ENCODE measurements around the gene APLP2. TPM values are rescaled to one million over a fixed set of nuclear protein-coding genes. Genes with fewer than 3 reads are reported as not detected.
A peak's percentile ranks its signal among the peaks of the same experiment; 100 is the strongest.
"Not testable (repeated sequence)": the region's sequence is repeated elsewhere in the genome, so short reads cannot be mapped to it uniquely, and the experiment has no call there.

The APLP2 gene
- total RNA-seq, 1 experiment from 2014 or later, result 447 TPM

GRCh38 chr11:130167146-130167545 lies 97.5 kb downstream of the APLP2 start:
- no peaks in the 10 kb centered on the region for H3K27me3 Mint-ChIP-seq (ENCODE audit: unreplicated experiment)
- CTCF ChIA-PET, result interaction anchor here (0.5 kb wide), 1 partner anchor 40 kb away, joined by 3 read pairs; no protein-coding TSS in a partner anchor
- no peak overlapping the region for H3K27ac Mint-ChIP-seq (ENCODE audit: unreplicated experiment)
- peaks cover 28% of the 10 kb centered on the region for H3K36me3 Mint-ChIP-seq (ENCODE audit: insufficient read depth, unreplicated experiment)
- H3K4me1 Mint-ChIP-seq (ENCODE audit: low read depth, unreplicated experiment), result peaks cover 73% of the 10 kb centered on the region
- BruUV-seq (replicated peaks), result no TSS peak
- H3K4me3 Mint-ChIP-seq (ENCODE audit: low read depth, unreplicated experiment), result no peak overlapping the region
- no peak for DNase-seq
- intact Hi-C loops (cut with micrococcal nuclease; ENCODE audit: unreplicated experiment), result no loop called here
- TF ChIP-seq CTCF (IDR thresholded peaks at IDR 0.05; ENCODE audit: unreplicated experiment), result no peak
- H3K9me3 Mint-ChIP-seq (ENCODE audit: low read depth, unreplicated experiment), result no peaks in the 10 kb centered on the region

- Mint-ChIP-seq H3K9me3 (ENCODE audit: low read depth, unreplicated experiment) (no peaks in the 10 kb centered on the region), H3K4me1 (ENCODE audit: low read depth, unreplicated experiment) (peaks cover 63% of the 10 kb centered on the region), H3K27me3 (ENCODE audit: unreplicated experiment) (no peaks in the 10 kb centered on the region), H3K36me3 (ENCODE audit: insufficient read depth, unreplicated experiment) (peaks cover 18% of the 10 kb centered on the region), H3K4me3 (ENCODE audit: low read depth, unreplicated experiment) (no peak overlapping the region), H3K27ac (ENCODE audit: unreplicated experiment) (peak overlapping the region; percentile 28)
- intact Hi-C loops (cut with micrococcal nuclease; ENCODE audit: unreplicated experiment), result no loop called here
- BruUV-seq (replicated peaks), result no TSS peak
- TF ChIP-seq CTCF (IDR thresholded peaks at IDR 0.05; ENCODE audit: unreplicated experiment), result no peak
- DNase-seq, result no peak
- CTCF ChIA-PET, result no interaction called here
Measured at GRCh38 chr11:130168105-130168504, 98.4 kb downstream of the APLP2 start.

- H3K36me3 Mint-ChIP-seq (ENCODE audit: insufficient read depth, unreplicated experiment), result peaks cover 10% of the 10 kb centered on the region
- no peak overlapping the region for H3K27ac Mint-ChIP-seq (ENCODE audit: unreplicated experiment)
- no peak for TF ChIP-seq CTCF (IDR thresholded peaks at IDR 0.05; ENCODE audit: unreplicated experiment)
- peaks cover 61% of the 10 kb centered on the region for H3K4me1 Mint-ChIP-seq (ENCODE audit: low read depth, unreplicated experiment)
- no peaks in the 10 kb centered on the region for H3K27me3 Mint-ChIP-seq (ENCODE audit: unreplicated experiment)
- CTCF ChIA-PET, result no interaction called here
- no peaks in the 10 kb centered on the region for H3K9me3 Mint-ChIP-seq (ENCODE audit: low read depth, unreplicated experiment)
- BruUV-seq (replicated peaks), result no TSS peak
- no peak overlapping the region for H3K4me3 Mint-ChIP-seq (ENCODE audit: low read depth, unreplicated experiment)
- no peak for DNase-seq
- intact Hi-C loops (cut with micrococcal nuclease; ENCODE audit: unreplicated experiment), result no loop called here
Measured at GRCh38 chr11:130170345-130170744, 100.7 kb downstream of the APLP2 start.

GRCh38 chr11:130171534-130171933 lies 101.8 kb downstream of the APLP2 start:
- Mint-ChIP-seq H3K4me1 (ENCODE audit: low read depth, unreplicated experiment) (peaks cover 53% of the 10 kb centered on the region), H3K4me3 (ENCODE audit: low read depth, unreplicated experiment) (no peak overlapping the region), H3K9me3 (ENCODE audit: low read depth, unreplicated experiment) (no peaks in the 10 kb centered on the region), H3K36me3 (ENCODE audit: insufficient read depth, unreplicated experiment) (peaks cover 6% of the 10 kb centered on the region), H3K27me3 (ENCODE audit: unreplicated experiment) (no peaks in the 10 kb centered on the region), H3K27ac (ENCODE audit: unreplicated experiment) (no peak overlapping the region)
- BruUV-seq (replicated peaks), result no TSS peak
- intact Hi-C loops (cut with micrococcal nuclease; ENCODE audit: unreplicated experiment), result no loop called here
- TF ChIP-seq CTCF (IDR thresholded peaks at IDR 0.05; ENCODE audit: unreplicated experiment), result no peak
- DNase-seq, result no peak
- CTCF ChIA-PET, result no interaction called here

GRCh38 chr11:130172001-130172400 lies 102.3 kb downstream of the APLP2 start:
- CTCF ChIA-PET; H3K36me3 Mint-ChIP-seq (ENCODE audit: insufficient read depth, unreplicated experiment); H3K9me3 Mint-ChIP-seq (ENCODE audit: low read depth, unreplicated experiment); intact Hi-C loops (cut with micrococcal nuclease; ENCODE audit: unreplicated experiment); H3K27me3 Mint-ChIP-seq (ENCODE audit: unreplicated experiment); H3K27ac Mint-ChIP-seq (ENCODE audit: unreplicated experiment); H3K4me3 Mint-ChIP-seq (ENCODE audit: low read depth, unreplicated experiment); BruUV-seq (replicated peaks); DNase-seq: not testable (repeated sequence)
- peaks cover 48% of the 10 kb centered on the region for H3K4me1 Mint-ChIP-seq (ENCODE audit: low read depth, unreplicated experiment)

Data from Calu3 (cell line).